ENCODE measurements around the gene HOXB4. TPM values are rescaled to one million over a fixed set of nuclear protein-coding genes. Genes with fewer than 3 reads are reported as not detected.

HOXB4 gene
- total RNA-seq, 4 donors from 2014 or later, result 1.6 to 8.7 (median 3.4) TPM

GRCh38 chr17:48617471-48618255 lies 39.5 kb upstream of the HOXB4 start:
- DNase-seq (ENCODE audit: low spot score), result no peak
- TF ChIP-seq, protein P1, sequence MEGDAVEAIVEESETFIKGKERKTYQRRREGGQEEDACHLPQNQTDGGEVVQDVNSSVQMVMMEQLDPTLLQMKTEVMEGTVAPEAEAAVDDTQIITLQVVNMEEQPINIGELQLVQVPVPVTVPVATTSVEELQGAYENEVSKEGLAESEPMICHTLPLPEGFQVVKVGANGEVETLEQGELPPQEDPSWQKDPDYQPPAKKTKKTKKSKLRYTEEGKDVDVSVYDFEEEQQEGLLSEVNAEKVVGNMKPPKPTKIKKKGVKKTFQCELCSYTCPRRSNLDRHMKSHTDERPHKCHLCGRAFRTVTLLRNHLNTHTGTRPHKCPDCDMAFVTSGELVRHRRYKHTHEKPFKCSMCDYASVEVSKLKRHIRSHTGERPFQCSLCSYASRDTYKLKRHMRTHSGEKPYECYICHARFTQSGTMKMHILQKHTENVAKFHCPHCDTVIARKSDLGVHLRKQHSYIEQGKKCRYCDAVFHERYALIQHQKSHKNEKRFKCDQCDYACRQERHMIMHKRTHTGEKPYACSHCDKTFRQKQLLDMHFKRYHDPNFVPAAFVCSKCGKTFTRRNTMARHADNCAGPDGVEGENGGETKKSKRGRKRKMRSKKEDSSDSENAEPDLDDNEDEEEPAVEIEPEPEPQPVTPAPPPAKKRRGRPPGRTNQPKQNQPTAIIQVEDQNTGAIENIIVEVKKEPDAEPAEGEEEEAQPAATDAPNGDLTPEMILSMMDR (IDR thresholded peaks at IDR 0.05), result no peak
- no peak for ATAC-seq (ENCODE audit: low FRiP score)

DNA sequence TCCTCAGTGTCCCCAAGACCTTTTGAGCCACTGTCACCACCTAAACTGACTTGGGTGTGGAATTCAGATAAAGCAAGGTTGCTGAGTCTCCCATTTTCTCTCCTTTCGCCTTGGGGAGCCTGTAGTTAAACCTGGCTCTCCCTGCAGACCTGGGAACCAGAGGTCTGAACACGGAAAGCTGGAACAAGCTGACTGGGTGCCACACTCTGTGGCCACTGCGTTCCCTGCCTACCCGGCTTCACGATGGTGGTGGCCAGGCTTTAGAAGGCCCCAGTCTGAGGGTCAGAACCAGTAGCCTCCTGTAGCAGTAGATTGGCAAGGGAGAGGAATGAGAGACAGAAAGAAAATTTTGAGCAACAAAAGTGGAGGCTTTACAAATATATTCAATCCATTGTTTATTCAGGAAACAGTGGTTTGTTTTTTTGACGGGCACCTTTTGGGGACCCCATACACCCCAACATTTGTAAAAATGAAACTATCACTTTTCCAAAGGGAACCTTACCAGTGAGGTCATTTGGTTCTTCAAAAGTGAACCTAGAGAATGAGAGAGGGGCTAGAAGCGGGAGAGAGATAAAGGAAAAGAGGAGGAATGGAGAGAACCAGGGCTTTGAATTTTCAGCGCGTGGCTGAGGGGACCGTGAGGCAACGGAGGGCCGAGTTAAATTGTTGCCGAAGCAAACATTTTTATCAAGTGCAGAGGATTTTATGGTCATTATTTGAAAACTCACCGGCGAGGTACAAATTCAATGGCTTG lies 38.7 kb upstream of the HOXB4 start:
- TF ChIP-seq, protein P1 (IDR thresholded peaks at IDR 0.05), result no peak
- ATAC-seq (ENCODE audit: low FRiP score) (no peak), DNase-seq (ENCODE audit: low spot score) (no peak)

DNA sequence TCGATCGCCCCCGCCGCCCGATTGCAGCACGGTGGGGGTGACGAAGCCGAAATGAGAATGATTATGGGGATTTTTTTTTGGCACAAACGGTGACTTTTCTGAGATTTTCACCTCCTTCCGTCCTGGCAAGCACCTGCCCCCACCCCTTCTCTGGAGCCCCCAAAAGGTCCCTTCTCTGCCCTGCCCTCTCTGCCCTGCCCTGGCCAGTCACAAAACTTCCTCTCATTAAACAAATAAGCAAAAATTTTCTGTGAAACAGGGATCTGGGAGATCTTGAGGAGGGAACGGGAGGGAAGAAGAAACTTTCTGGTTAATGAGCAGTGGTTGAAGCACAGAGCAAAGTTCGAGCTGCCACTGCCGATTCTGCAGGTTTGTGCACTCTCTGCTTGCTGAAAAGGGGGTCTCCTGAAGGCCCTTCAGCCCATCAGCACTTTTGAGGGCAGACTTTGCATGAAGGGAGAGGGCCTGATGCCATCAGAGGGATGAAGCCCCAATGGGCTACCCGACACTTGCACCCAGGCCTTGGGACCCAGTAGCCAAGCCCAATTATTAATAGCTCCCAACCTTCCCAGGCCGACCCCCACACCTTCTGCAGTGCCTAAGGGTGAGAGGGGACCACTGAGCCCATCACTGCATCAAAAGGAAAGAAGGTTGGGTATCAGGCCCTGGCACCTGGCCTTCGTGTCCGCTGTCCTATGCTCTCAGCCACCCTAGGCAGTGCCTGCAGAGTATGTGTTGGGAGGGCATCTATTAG lies 38.0 kb upstream of the HOXB4 start:
- TF ChIP-seq, protein P1 (IDR thresholded peaks at IDR 0.05), result no peak
- ATAC-seq (ENCODE audit: low FRiP score), result no peak
- no peak for DNase-seq (ENCODE audit: low spot score)

DNA sequence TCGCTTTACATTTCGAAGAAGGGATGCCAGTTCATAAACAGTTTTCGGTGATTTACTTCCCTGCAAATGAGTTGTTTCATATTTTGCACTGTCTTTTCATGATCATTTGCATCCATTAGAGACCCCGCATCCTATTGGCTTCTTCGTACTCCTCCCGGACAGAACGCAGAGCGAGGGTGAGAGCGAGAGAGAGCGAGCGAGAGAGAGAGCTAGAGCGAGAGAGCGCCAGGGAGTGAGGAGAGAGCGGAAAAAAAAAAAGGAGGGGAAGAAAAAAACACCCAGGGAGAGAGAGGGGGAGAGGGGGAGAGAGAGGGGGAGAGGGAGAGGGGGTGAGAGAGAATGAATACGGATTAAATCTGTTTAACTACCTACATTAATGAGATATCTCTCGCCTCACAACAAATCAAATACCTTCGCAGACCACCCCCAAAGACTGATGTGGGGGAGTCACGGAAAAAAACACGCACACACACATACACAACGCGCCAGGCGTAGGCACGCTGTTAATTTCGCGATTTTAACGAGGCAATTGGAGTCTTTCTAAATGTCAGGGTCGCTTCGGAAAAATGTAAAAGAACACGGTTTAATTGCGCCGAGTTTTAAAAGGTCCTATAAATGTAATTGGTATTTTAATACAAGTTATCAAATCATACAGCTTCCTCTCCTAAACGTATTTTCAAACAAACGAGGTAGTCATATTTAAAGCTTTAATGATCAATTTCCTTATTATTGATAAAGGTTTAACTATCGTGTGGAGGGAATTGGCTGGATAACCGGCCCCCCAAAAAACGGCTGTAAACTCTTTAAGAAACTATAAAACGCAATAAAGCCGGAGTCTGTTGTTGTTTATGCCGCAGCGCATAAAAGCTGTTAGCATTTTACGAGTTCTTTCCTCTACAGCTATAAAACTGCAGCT lies 37.2 kb upstream of the HOXB4 start, which contains the start of gene HOXB8:
Gene HOXB8 (minus strand): TSS at position 246 of the 916 bp plus-strand sequence. CDS start 588 bp downstream, outside the sequence.
- TF ChIP-seq, protein P1 (IDR thresholded peaks at IDR 0.05), result no peak
- ATAC-seq (ENCODE audit: low FRiP score), result no peak

DNA sequence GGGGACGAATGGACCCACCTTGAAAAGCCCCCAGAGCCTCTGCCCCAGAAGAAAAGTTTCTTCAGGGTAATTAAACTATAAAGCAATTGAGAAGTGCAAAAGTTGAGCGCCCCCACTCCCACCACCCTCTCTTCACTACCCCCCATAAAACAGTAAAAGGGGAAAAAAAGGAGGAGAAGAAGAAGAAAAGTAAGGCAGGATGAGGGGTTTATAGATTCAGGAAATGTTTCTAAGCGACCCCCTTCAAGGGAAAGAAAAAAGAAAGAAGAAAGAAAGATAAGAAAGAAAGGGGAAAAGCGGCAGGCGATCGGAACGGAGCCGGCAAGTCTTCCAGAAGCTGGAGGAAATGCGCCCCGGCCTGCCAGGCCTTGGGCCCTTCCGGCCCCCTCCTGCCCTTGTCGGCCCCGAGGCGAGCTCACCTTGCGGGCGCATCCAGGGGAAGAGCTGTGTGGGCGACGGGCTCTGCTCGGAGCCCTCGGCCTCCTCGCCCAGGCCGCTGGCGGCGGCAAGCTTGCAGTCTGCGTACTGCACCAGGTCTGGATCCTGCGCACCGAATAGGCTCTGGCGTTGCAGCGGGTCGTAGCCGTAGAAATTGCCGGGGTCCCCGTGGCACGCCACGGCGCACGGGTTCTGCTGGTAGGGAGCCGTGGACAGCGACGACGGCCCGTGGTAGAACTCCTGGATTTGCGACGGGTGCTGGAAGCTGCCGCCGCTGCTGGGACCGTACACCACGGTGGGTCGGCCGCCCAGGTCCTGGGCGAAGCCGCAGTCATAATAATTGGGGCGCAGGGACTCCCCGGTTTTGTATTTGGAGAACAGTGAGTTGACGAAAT lies 35.9 kb upstream of the HOXB4 start:
- ATAC-seq (ENCODE audit: low FRiP score), result no peak
- no peak for DNase-seq (ENCODE audit: low spot score)
- TF ChIP-seq, protein P1 (IDR thresholded peaks at IDR 0.05), result no peak

More for the DNA sequence above, 37.2 kb upstream of the HOXB4 start, which contains the start of gene HOXB8:
- no peak for DNase-seq (ENCODE audit: low spot score)
